SK-N-MC (cell line): ENCODE measurements around the gene UBIAD1.

Experiments used
- EZH2 ChIP-seq: fragments of 200-600 bp; sonication (generic); IDR thresholded peaks from one replicate; pipeline ENCODE4 v1.6.1; 2017; ENCODE audit warnings: antibody characterized with exemption
- FOXP2 ChIP-seq: optimal IDR thresholded peaks from 2 replicates; pipeline ENCODE3; 2011; ENCODE audit warnings: mild to moderate bottlenecking, moderate library complexity; ENCODE audit not compliant: insufficient read depth; ENCODE audit errors: extremely low read length, control extremely low read depth
- POLR2AphosphoS5 ChIP-seq: IDR thresholded peaks from 2 replicates; pipeline ENCODE4 v1.6.1; 2012; ENCODE audit warnings: mild to moderate bottlenecking, low read depth, low read length, borderline replicate concordance

DNA sequence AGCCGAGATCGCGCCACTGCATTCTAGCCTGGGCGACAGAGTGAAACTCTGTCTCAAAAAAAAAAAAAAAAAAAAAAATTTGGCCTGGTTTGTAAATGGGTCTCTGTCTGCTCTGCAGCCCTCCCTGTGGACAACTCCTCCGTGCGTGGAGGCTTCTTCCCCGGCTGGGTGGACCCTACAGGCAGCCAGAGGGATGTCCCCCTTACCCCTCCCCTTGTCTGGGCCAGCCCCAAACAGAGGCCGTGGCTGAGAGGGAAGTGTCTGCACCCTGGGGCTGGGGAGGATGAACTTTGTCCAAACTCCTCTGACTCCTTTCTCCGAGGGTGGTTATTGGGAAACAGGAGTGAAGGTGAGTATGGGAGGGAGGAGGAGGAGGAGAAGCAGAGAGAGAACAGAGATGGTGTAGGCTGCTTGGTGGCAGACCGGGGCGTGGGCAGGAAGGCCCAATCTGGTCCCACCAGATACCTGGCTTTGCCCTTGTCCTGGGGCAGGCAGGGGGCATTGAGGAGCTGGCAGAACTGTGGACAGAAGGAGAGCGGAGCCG is 61.3 kb downstream of the UBIAD1 start:
- TF ChIP-seq EZH2 (no peak), POLR2AphosphoS5 (no peak), FOXP2 (no peak)
